Keratinocyte (primary cell): Measurements from ENCODE around the gene GSPT1. TPM values are rescaled to one million over a fixed set of nuclear protein-coding genes. Genes with fewer than 3 reads are reported as not detected.

Source experiments
- DNase-seq: peaks from one replicate; pipeline ENCODE4 v3.0.0-alpha.2; 2011; ENCODE audit warnings: low read depth, missing footprints, low spot score
- FAIRE-seq: peaks from 2 replicates; lab custom pipeline; 2011; peaks lifted over from hg19 to GRCh38; lab: Jason Lieb, UNC
- H2AFZ ChIP-seq: 2 replicates; pipeline ENCODE4 v1.6.0; 2012; ENCODE audit warnings: low read length, control low read depth, inconsistent platforms; ENCODE audit not compliant: control insufficient read depth
- H3K27ac ChIP-seq: 2 replicates; pipeline ENCODE4 v1.5.1; 2011; ENCODE audit warnings: low read length; ENCODE audit not compliant: control insufficient read depth, insufficient read depth
- H3K27me3 ChIP-seq: 3 replicates; pipeline ENCODE4 v1.6.0; 2011; ENCODE audit warnings: low read length; ENCODE audit not compliant: control insufficient read depth, insufficient read depth; ENCODE audit errors: extremely low read depth
- H3K36me3 ChIP-seq, 2 experiments: 2 replicates in 1 of 2; 3 replicates in 1 of 2; pipeline ENCODE4 v1.5.1; 2011; ENCODE audit warnings: low read length in 2 of 2, mild to moderate bottlenecking in 1 of 2; ENCODE audit not compliant: control insufficient read depth in 2 of 2, insufficient read depth in 2 of 2; ENCODE audit errors: extremely low read depth in 1 of 2
- H3K4me1 ChIP-seq: 3 replicates; pipeline ENCODE4 v1.5.1; 2011; ENCODE audit warnings: low read length; ENCODE audit not compliant: control insufficient read depth, insufficient read depth; ENCODE audit errors: extremely low read depth
- H3K4me2 ChIP-seq: 3 replicates; pipeline ENCODE4 v1.6.0; 2011; ENCODE audit warnings: low read depth, low read length; ENCODE audit not compliant: control insufficient read depth, insufficient read depth; ENCODE audit errors: extremely low read depth
- H3K4me3 ChIP-seq, 3 experiments: fragments of 200-600 bp in 1 of 3; sonication (generic) in 1 of 3; 2 replicates in 2 of 3; 3 replicates in 1 of 3; pipeline ENCODE4 v1.5.1; 2011 to 2016; ENCODE audit warnings: low read length in 3 of 3, mild to moderate bottlenecking in 3 of 3, control low read depth in 2 of 3, inconsistent platforms in 1 of 3, low read depth in 1 of 3, mixed read lengths in 1 of 3, mixed run types in 1 of 3, moderate library complexity in 1 of 3; ENCODE audit not compliant: control insufficient read depth in 2 of 3, insufficient read depth in 2 of 3; ENCODE audit errors: extremely low read depth in 1 of 3
- H3K79me2 ChIP-seq: 2 replicates; pipeline ENCODE4 v1.6.0; 2012; ENCODE audit warnings: low read length; ENCODE audit not compliant: control insufficient read depth, insufficient read depth
- H3K9ac ChIP-seq: 3 replicates; pipeline ENCODE4 v1.6.0; 2011; ENCODE audit warnings: low read length; ENCODE audit not compliant: control insufficient read depth, insufficient read depth; ENCODE audit errors: extremely low read depth
- H3K9me1 ChIP-seq: 3 replicates; pipeline ENCODE4 v1.6.0; 2011; ENCODE audit warnings: low read length; ENCODE audit not compliant: control insufficient read depth, insufficient read depth; ENCODE audit errors: extremely low read depth
- H3K9me3 ChIP-seq: 2 replicates; pipeline ENCODE4 v1.5.1; 2012; ENCODE audit warnings: low read depth, low read length; ENCODE audit not compliant: control insufficient read depth
- H4K20me1 ChIP-seq: 3 replicates; pipeline ENCODE4 v1.6.0; 2011; ENCODE audit warnings: low read length; ENCODE audit not compliant: control insufficient read depth, insufficient read depth; ENCODE audit errors: extremely low read depth
- CTCF ChIP-seq, 3 experiments: IDR thresholded peaks in 1 of 3; conservative IDR thresholded peaks in 1 of 3; optimal IDR thresholded peaks in 1 of 3; 2 replicates in 2 of 3; 3 replicates in 1 of 3; pipeline versions ENCODE3 to v1.5.1; 2011; ENCODE audit warnings: low read length in 3 of 3, mild to moderate bottlenecking in 3 of 3, moderate library complexity in 2 of 3, control low read depth in 1 of 3, inconsistent platforms in 1 of 3; ENCODE audit not compliant: insufficient read depth in 2 of 3; ENCODE audit errors: extremely low read depth in 1 of 3
- EZH2 ChIP-seq: IDR thresholded peaks from one replicate; pipeline ENCODE4 v1.6.1; 2012; ENCODE audit warnings: inconsistent platforms, mild to moderate bottlenecking, low read length, moderate library complexity
- dilution Hi-C: fragments of 300-500 bp; cut with MboI; formaldehyde crosslinking; loops from one replicate; pipeline ENCODE4 v1.7.0; 2020; ENCODE audit warnings: low sequenced_read_pairs; ENCODE audit not compliant: extremely low pct_ligation_motif_present
- polyA plus RNA-seq, 5 experiments: library from polyadenylated mRNA; depleted of rRNA in 3 of 5; stranded (reverse) in 3 of 5; stranded (forward) in 1 of 5; unstranded in 1 of 5; fragments of >200 nt; gene quantifications; 1 replicate in 1 of 5; 2 replicates in 3 of 5; 3 replicates in 1 of 5; pipeline versions ENCODE4 v1.2.1 to v1.2.3, GENCODE V29; 2011 to 2012; ENCODE audit warnings: missing spikeins in 2 of 5, low read depth in 1 of 5, low replicate concordance in 1 of 5

The GSPT1 gene
- polyA plus RNA-seq, 1 donor (not counting 4 experiments of a cell fraction or from before 2014, with no cell fraction given), result 163 TPM

GRCh38 chr16:11876306-11876705 lies 39.5 kb downstream of the GSPT1 start:
- Histone ChIP-seq H3K36me3 (peaks cover 16 to 23% of the 10 kb centered on the region in 2 experiments), H3K4me3 (no peak overlapping the region), H3K27ac (no peak overlapping the region), H3K9ac (no peak overlapping the region), H3K4me2 (no peak overlapping the region), H4K20me1 (no peaks in the 10 kb centered on the region), H3K79me2 (peaks cover 3% of the 10 kb centered on the region), H3K9me3 (no peaks in the 10 kb centered on the region), H2AFZ (no peak overlapping the region), H3K27me3 (no peaks in the 10 kb centered on the region), H3K4me1 (no peaks in the 10 kb centered on the region), H3K9me1 (no peaks in the 10 kb centered on the region)
- dilution Hi-C loops, result no loop called here
- DNase-seq (no peak), FAIRE-seq (no peak)
- TF ChIP-seq CTCF (optimal IDR thresholded peaks at IDR 0.05 in 1 of 3, IDR thresholded peaks at IDR 0.05 in 1 of 3, conservative IDR thresholded peaks at IDR 0.05 in 1 of 3; ENCODE audit: extremely low read depth in 1 of 3, insufficient read depth in 2 of 3, low read length in 3 of 3) (no peak), EZH2 (no peak)

GRCh38 chr16:11875721-11876120 lies 40.0 kb downstream of the GSPT1 start:
- Histone ChIP-seq H3K9me3 (no peaks in the 10 kb centered on the region), H4K20me1 (no peaks in the 10 kb centered on the region), H3K9ac (no peak overlapping the region), H3K4me1 (no peaks in the 10 kb centered on the region), H2AFZ (no peak overlapping the region), H3K9me1 (no peaks in the 10 kb centered on the region), H3K36me3 (peaks cover 16 to 22% of the 10 kb centered on the region in 2 experiments), H3K4me2 (no peak overlapping the region), H3K79me2 (peaks cover 3% of the 10 kb centered on the region), H3K27ac (no peak overlapping the region), H3K27me3 (no peaks in the 10 kb centered on the region), H3K4me3 (no peak overlapping the region)
- FAIRE-seq, result no peak
- DNase-seq, result no peak
- dilution Hi-C loops, result no loop called here
- TF ChIP-seq CTCF (optimal IDR thresholded peaks at IDR 0.05 in 1 of 3, IDR thresholded peaks at IDR 0.05 in 1 of 3, conservative IDR thresholded peaks at IDR 0.05 in 1 of 3; ENCODE audit: extremely low read depth in 1 of 3, insufficient read depth in 2 of 3, low read length in 3 of 3) (no peak), EZH2 (no peak)
